GM12878 (cell line): Measurements from ENCODE around the gene BMERB1.

Experiments used
- FOS ChIP-seq: IDR thresholded peaks from 3 replicates; pipeline ENCODE4 v1.6.1; 2011; ENCODE audit warnings: borderline replicate concordance; ENCODE audit not compliant: insufficient read length; ENCODE audit errors: extremely low read depth
- MYB ChIP-seq: fragments of 150-350 bp; IDR thresholded peaks from 2 replicates; pipeline ENCODE4 v1.6.1; 2014; ENCODE audit warnings: mild to moderate bottlenecking, low read depth, low read length, borderline replicate concordance
- SRF ChIP-seq, 2 experiments: IDR thresholded peaks; 2 replicates each; pipeline ENCODE4 v1.6.1; 2011; ENCODE audit warnings: low read depth in 2 of 2, low read length in 2 of 2, mild to moderate bottlenecking in 1 of 2, moderate library complexity in 1 of 2
- TF ChIP-seq, protein P1 (sequence below), 3 experiments: IDR thresholded peaks in 2 of 3; conservative IDR thresholded peaks in 1 of 3; 2 replicates each; pipeline ENCODE4 v1.5.1; 2011; ENCODE audit warnings: low read depth in 3 of 3, low read length in 3 of 3, mild to moderate bottlenecking in 3 of 3, control low read depth in 2 of 3, moderate library complexity in 2 of 3, inconsistent platforms in 1 of 3, mixed read lengths in 1 of 3; ENCODE audit not compliant: control insufficient read depth in 2 of 3, insufficient read depth in 1 of 3; ENCODE audit errors: extremely low read depth in 1 of 3

DNA sequence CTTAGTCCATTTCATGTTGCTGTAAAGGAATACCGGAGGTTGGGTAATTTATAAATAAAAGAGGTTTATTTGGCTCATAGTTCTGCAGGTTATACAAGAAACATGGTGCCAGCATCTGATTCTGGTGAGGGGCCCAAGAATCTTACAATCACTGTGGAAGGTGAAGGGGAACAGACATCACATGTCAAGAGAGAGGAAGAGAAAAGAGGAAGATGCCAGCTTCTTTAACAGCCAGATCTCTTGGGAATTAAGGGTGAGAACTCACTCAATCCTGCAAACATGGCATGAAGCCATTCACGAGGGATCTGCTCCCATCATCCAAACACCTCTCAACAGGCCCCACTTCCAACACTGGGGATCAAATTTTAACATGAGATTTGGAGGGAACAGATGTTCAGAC, 49.5 kb downstream of the BMERB1 start:
- TF ChIP-seq FOS (no peak), SRF (IDR thresholded peaks at IDR 0.05; ENCODE audit: low read depth in 2 of 2, low read length in 2 of 2) (no peak), MYB (no peak)
- TF ChIP-seq, protein P1, sequence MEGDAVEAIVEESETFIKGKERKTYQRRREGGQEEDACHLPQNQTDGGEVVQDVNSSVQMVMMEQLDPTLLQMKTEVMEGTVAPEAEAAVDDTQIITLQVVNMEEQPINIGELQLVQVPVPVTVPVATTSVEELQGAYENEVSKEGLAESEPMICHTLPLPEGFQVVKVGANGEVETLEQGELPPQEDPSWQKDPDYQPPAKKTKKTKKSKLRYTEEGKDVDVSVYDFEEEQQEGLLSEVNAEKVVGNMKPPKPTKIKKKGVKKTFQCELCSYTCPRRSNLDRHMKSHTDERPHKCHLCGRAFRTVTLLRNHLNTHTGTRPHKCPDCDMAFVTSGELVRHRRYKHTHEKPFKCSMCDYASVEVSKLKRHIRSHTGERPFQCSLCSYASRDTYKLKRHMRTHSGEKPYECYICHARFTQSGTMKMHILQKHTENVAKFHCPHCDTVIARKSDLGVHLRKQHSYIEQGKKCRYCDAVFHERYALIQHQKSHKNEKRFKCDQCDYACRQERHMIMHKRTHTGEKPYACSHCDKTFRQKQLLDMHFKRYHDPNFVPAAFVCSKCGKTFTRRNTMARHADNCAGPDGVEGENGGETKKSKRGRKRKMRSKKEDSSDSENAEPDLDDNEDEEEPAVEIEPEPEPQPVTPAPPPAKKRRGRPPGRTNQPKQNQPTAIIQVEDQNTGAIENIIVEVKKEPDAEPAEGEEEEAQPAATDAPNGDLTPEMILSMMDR (IDR thresholded peaks at IDR 0.05 in 2 of 3, conservative IDR thresholded peaks at IDR 0.05 in 1 of 3; ENCODE audit: control insufficient read depth in 2 of 3, extremely low read depth in 1 of 3, insufficient read depth in 1 of 3, low read depth in 3 of 3, low read length in 3 of 3): no peak
